Measurements from ENCODE around the gene FARS2.

Gene FARS2

GRCh38 chr6:5425797-5426196 lies 164.5 kb downstream of the FARS2 start:
- H3K27me3 Mint-ChIP-seq (ENCODE audit: low read depth), result no peaks in the 10 kb centered on the region
- H3K27ac Mint-ChIP-seq, result no peak overlapping the region

GRCh38 chr6:5427586-5427985 lies 166.3 kb downstream of the FARS2 start:
- no peak for DNase-seq (ENCODE audit: low spot score)
- Mint-ChIP-seq H3K4me3 (no peak overlapping the region), H3K36me3 (ENCODE audit: low read depth) (peaks cover 4% of the 10 kb centered on the region), H3K27me3 (ENCODE audit: low read depth) (no peaks in the 10 kb centered on the region), H3K27ac (no peak overlapping the region), H3K4me1 (ENCODE audit: low read depth) (peaks cover 4% of the 10 kb centered on the region), H3K9me3 (no peaks in the 10 kb centered on the region)

More at GRCh38 chr6:5425797-5426196, 164.5 kb downstream of the FARS2 start:
- peaks cover 4% of the 10 kb centered on the region for H3K4me1 Mint-ChIP-seq (ENCODE audit: low read depth)
- H3K4me3 Mint-ChIP-seq, result no peak overlapping the region
- peaks cover 2% of the 10 kb centered on the region for H3K36me3 Mint-ChIP-seq (ENCODE audit: low read depth)
- no peak for DNase-seq (ENCODE audit: low spot score)
- H3K9me3 Mint-ChIP-seq, result no peaks in the 10 kb centered on the region

- Mint-ChIP-seq H3K27me3 (ENCODE audit: low read depth) (no peaks in the 10 kb centered on the region), H3K9me3 (peaks cover 7% of the 10 kb centered on the region), H3K36me3 (ENCODE audit: low read depth) (peaks cover 11% of the 10 kb centered on the region), H3K27ac (no peak overlapping the region), H3K4me3 (no peak overlapping the region), H3K4me1 (ENCODE audit: low read depth) (peaks cover 2% of the 10 kb centered on the region)
- DNase-seq (ENCODE audit: low spot score), result no peak
Observed at GRCh38 chr6:5433324-5433723, 172.0 kb downstream of the FARS2 start.

DNA sequence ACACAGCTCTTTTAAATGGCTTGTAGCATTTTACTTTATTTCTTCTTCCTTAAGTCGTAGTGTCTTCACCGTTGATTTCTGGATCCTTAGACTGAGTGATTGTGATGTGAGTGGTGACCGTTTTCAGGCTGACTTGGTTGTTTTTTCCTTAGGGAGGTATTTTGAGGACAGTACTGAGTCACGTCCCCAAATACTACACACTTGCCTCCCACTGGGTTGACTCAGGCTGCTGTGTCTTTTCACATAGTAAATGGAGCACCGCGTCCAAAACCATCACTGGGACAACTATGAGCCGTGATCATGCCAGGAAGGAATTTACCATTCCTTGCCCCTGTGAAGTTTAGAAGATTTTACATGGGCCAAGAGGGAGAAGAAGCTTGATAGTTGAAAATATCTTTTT lies 174.1 kb downstream of the FARS2 start:
- H3K27me3 Mint-ChIP-seq (ENCODE audit: low read depth), result no peaks in the 10 kb centered on the region
- peaks cover 4% of the 10 kb centered on the region for H3K4me1 Mint-ChIP-seq (ENCODE audit: low read depth)
- no peak overlapping the region for H3K27ac Mint-ChIP-seq
- DNase-seq (ENCODE audit: low spot score), result no peak
- H3K4me3 Mint-ChIP-seq, result no peak overlapping the region
- H3K9me3 Mint-ChIP-seq, result peaks cover 7% of the 10 kb centered on the region
- peaks cover 12% of the 10 kb centered on the region for H3K36me3 Mint-ChIP-seq (ENCODE audit: low read depth)

- Mint-ChIP-seq H3K27me3 (ENCODE audit: low read depth) (no peaks in the 10 kb centered on the region), H3K27ac (no peak overlapping the region), H3K4me3 (no peak overlapping the region), H3K4me1 (ENCODE audit: low read depth) (peaks cover 2% of the 10 kb centered on the region), H3K9me3 (peaks cover 7% of the 10 kb centered on the region), H3K36me3 (ENCODE audit: low read depth) (peaks cover 7% of the 10 kb centered on the region)
- no peak for DNase-seq (ENCODE audit: low spot score)
Observed at GRCh38 chr6:5438922-5439584, 177.7 kb downstream of the FARS2 start.

DNA sequence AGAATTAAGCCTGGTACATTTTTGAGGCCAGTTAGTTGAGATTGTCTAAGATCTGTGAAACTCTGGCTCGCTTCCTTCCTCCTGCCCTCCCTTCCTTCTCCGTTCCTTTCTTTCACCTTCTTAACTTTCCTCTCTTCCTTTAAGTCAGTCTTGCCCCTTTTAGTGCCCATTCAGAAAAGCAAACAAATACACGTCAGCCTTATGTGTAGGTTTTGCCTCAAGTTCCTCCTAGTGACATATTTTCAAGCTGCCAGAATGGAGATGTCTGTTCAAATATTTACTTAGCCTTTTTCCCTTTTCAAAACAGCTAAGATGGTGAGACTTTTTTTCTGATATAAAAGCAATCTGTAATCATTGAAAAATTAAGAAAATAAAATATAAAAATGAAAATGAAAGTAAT lies 178.4 kb downstream of the FARS2 start:
- no peak for DNase-seq (ENCODE audit: low spot score)
- H3K27me3 Mint-ChIP-seq (ENCODE audit: low read depth), result no peaks in the 10 kb centered on the region
- H3K36me3 Mint-ChIP-seq (ENCODE audit: low read depth), result peaks cover 7% of the 10 kb centered on the region
- peaks cover 2% of the 10 kb centered on the region for H3K4me1 Mint-ChIP-seq (ENCODE audit: low read depth)
- H3K9me3 Mint-ChIP-seq, result peaks cover 7% of the 10 kb centered on the region
- H3K4me3 Mint-ChIP-seq, result no peak overlapping the region
- no peak overlapping the region for H3K27ac Mint-ChIP-seq

GRCh38 chr6:5442319-5442718 lies 181.0 kb downstream of the FARS2 start:
- peaks cover 2% of the 10 kb centered on the region for H3K4me1 Mint-ChIP-seq (ENCODE audit: low read depth)

DNA sequence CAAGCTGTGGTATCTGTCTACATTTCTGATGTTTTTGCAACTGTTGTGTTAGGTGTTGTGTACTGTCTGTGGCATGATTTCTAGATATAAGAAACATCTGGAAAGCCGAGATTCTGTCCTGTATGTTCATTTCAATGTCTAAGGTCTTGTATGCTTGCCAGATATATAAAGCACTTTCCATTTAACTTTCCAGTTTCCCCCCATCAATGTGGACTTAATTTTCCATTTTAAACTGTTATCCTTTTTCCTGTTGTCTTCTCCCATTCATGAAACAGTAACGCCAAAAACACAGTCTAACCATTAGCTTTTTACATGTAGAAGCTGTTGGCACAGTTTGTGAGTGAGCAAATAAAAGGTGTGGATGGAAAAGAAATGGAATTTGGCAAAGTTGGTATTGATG lies 181.6 kb downstream of the FARS2 start:
- no peak for DNase-seq (ENCODE audit: low spot score)
- no peaks in the 10 kb centered on the region for H3K27me3 Mint-ChIP-seq (ENCODE audit: low read depth)
- H3K27ac Mint-ChIP-seq, result no peak overlapping the region
- H3K36me3 Mint-ChIP-seq (ENCODE audit: low read depth), result peaks cover 1% of the 10 kb centered on the region
- peaks cover 2% of the 10 kb centered on the region for H3K4me1 Mint-ChIP-seq (ENCODE audit: low read depth)
- H3K9me3 Mint-ChIP-seq, result no peaks in the 10 kb centered on the region
- H3K4me3 Mint-ChIP-seq, result no peak overlapping the region

More at GRCh38 chr6:5442319-5442718, 181.0 kb downstream of the FARS2 start:
- no peak overlapping the region for H3K4me3 Mint-ChIP-seq
- no peaks in the 10 kb centered on the region for H3K27me3 Mint-ChIP-seq (ENCODE audit: low read depth)
- no peak for DNase-seq (ENCODE audit: low spot score)
- H3K36me3 Mint-ChIP-seq (ENCODE audit: low read depth), result peaks cover 1% of the 10 kb centered on the region
- peaks cover 4% of the 10 kb centered on the region for H3K9me3 Mint-ChIP-seq
- H3K27ac Mint-ChIP-seq, result no peak overlapping the region

GRCh38 chr6:5443491-5443890 lies 182.2 kb downstream of the FARS2 start:
- H3K4me3 Mint-ChIP-seq, result no peak overlapping the region
- H3K27ac Mint-ChIP-seq, result no peak overlapping the region
- H3K9me3 Mint-ChIP-seq, result no peaks in the 10 kb centered on the region
- H3K27me3 Mint-ChIP-seq (ENCODE audit: low read depth), result no peaks in the 10 kb centered on the region
- H3K4me1 Mint-ChIP-seq (ENCODE audit: low read depth), result peaks cover 2% of the 10 kb centered on the region
- DNase-seq (ENCODE audit: low spot score), result no peak
- peaks cover 1% of the 10 kb centered on the region for H3K36me3 Mint-ChIP-seq (ENCODE audit: low read depth)

DNA sequence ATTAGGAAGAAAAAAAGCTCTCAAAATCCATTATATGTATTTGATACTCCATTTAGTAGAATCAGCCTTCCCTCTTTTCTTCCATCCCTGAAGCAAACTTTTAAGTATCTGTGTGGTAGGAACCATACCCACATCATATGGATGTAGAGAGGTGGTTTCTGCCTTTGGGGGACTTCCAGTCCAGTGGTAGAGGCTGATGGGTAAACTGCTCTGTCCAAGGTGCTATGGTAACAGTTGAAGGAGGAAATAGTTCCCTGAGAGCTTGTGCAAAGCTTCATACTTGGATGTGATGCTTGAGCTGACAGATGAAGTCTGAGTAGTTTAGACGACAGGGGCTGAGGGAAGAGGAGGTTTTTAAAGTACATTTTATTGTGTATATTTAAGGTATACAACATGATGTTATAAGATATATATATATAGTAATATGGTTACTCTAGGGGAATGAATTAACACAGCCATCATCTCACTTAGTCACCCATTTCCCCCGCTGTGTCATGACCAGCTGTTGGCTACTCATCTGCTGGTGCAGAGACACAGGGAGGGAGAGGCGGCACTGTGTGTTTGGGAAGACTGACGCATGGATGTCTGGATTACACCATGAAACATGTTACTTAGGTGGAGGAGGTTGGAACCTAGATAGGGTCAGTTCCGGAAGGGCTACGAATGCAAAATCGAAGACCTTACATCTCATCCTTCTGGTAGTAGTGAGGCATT lies 185.2 kb downstream of the FARS2 start:
- no peak overlapping the region for H3K27ac Mint-ChIP-seq
- H3K4me1 Mint-ChIP-seq (ENCODE audit: low read depth), result no peaks in the 10 kb centered on the region
- no peaks in the 10 kb centered on the region for H3K9me3 Mint-ChIP-seq
- DNase-seq (ENCODE audit: low spot score), result no peak
- H3K4me3 Mint-ChIP-seq, result no peak overlapping the region
- H3K36me3 Mint-ChIP-seq (ENCODE audit: low read depth), result no peaks in the 10 kb centered on the region
- no peaks in the 10 kb centered on the region for H3K27me3 Mint-ChIP-seq (ENCODE audit: low read depth)

DNA sequence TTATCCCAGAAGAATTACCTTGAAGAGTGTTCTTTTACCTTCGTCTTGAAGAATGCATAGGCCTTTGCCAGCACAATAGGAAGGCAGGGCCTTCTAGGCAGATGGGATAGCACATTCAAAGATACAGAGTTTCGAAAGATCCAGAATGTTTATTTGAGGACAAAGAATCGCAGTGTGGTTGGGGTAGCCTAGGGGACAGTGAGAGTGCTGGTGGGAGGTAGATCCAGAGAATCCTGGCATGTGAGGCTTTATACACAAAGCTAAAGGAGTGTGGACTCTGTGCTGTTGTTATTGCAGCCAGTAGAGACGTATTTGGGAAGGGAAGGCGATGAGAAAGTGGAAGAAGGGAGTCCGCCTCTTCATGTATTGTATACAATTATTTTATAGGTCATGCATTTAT lies 186.6 kb downstream of the FARS2 start:
- Mint-ChIP-seq H3K4me1 (ENCODE audit: low read depth) (no peaks in the 10 kb centered on the region), H3K9me3 (no peaks in the 10 kb centered on the region), H3K27ac (no peak overlapping the region), H3K4me3 (no peak overlapping the region), H3K36me3 (ENCODE audit: low read depth) (no peaks in the 10 kb centered on the region), H3K27me3 (ENCODE audit: low read depth) (no peaks in the 10 kb centered on the region)
- DNase-seq (ENCODE audit: low spot score), result no peak

- Mint-ChIP-seq H3K36me3 (ENCODE audit: low read depth) (no peaks in the 10 kb centered on the region), H3K4me3 (no peak overlapping the region), H3K27ac (no peak overlapping the region), H3K9me3 (no peaks in the 10 kb centered on the region), H3K4me1 (ENCODE audit: low read depth) (no peaks in the 10 kb centered on the region), H3K27me3 (ENCODE audit: low read depth) (no peaks in the 10 kb centered on the region)
- no peak for DNase-seq (ENCODE audit: low spot score)
Observed at GRCh38 chr6:5450073-5450472, 188.8 kb downstream of the FARS2 start.

DNA sequence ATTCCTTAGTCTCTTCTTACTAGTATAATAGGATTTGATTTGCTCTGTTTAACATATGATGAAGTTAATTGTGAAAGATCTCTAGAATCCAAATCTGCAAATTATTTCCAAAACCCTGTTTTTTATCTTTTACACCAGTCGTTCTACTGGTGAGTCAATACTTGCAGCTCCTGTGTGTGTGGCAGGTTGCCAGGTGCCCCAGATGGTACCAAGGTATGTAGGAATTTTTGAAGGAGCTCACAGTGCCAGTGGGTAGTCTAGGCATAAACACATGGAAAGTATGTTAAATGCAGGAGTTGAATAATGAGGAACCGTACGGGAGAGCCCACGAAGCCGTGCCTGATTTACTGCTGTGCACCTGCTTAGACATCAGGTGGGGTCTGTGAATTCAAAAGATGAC lies 192.2 kb downstream of the FARS2 start:
- Mint-ChIP-seq H3K27ac (no peak overlapping the region), H3K9me3 (no peaks in the 10 kb centered on the region), H3K27me3 (ENCODE audit: low read depth) (no peaks in the 10 kb centered on the region), H3K4me1 (ENCODE audit: low read depth) (no peaks in the 10 kb centered on the region), H3K36me3 (ENCODE audit: low read depth) (no peaks in the 10 kb centered on the region), H3K4me3 (no peak overlapping the region)
- no peak for DNase-seq (ENCODE audit: low spot score)

- H3K27me3 Mint-ChIP-seq (ENCODE audit: low read depth), result no peaks in the 10 kb centered on the region
- no peaks in the 10 kb centered on the region for H3K9me3 Mint-ChIP-seq
- no peak overlapping the region for H3K27ac Mint-ChIP-seq
- no peak overlapping the region for H3K4me3 Mint-ChIP-seq
- no peaks in the 10 kb centered on the region for H3K36me3 Mint-ChIP-seq (ENCODE audit: low read depth)
- DNase-seq (ENCODE audit: low spot score), result no peak
- peaks cover 2% of the 10 kb centered on the region for H3K4me1 Mint-ChIP-seq (ENCODE audit: low read depth)
Observed at GRCh38 chr6:5455142-5455541, 193.8 kb downstream of the FARS2 start.

GRCh38 chr6:5457041-5457440 lies 195.7 kb downstream of the FARS2 start:
- H3K9me3 Mint-ChIP-seq, result no peaks in the 10 kb centered on the region
- H3K4me3 Mint-ChIP-seq, result no peak overlapping the region
- H3K4me1 Mint-ChIP-seq (ENCODE audit: low read depth), result peaks cover 4% of the 10 kb centered on the region
- H3K27ac Mint-ChIP-seq, result no peak overlapping the region
- DNase-seq (ENCODE audit: low spot score), result no peak
- no peaks in the 10 kb centered on the region for H3K27me3 Mint-ChIP-seq (ENCODE audit: low read depth)
- H3K36me3 Mint-ChIP-seq (ENCODE audit: low read depth), result no peaks in the 10 kb centered on the region
